GM19467 (cell line): ENCODE data around the gene RELT.

Experiments used
- ATAC-seq: cut with Tn5 transposase; IDR thresholded peaks from one replicate; pipeline ENCODE4 v1.9.1; 2021; ENCODE audit warnings: mild to moderate bottlenecking, moderate library complexity; ENCODE audit not compliant: unreplicated experiment

RELT gene, protein sequence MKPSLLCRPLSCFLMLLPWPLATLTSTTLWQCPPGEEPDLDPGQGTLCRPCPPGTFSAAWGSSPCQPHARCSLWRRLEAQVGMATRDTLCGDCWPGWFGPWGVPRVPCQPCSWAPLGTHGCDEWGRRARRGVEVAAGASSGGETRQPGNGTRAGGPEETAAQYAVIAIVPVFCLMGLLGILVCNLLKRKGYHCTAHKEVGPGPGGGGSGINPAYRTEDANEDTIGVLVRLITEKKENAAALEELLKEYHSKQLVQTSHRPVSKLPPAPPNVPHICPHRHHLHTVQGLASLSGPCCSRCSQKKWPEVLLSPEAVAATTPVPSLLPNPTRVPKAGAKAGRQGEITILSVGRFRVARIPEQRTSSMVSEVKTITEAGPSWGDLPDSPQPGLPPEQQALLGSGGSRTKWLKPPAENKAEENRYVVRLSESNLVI

DNA sequence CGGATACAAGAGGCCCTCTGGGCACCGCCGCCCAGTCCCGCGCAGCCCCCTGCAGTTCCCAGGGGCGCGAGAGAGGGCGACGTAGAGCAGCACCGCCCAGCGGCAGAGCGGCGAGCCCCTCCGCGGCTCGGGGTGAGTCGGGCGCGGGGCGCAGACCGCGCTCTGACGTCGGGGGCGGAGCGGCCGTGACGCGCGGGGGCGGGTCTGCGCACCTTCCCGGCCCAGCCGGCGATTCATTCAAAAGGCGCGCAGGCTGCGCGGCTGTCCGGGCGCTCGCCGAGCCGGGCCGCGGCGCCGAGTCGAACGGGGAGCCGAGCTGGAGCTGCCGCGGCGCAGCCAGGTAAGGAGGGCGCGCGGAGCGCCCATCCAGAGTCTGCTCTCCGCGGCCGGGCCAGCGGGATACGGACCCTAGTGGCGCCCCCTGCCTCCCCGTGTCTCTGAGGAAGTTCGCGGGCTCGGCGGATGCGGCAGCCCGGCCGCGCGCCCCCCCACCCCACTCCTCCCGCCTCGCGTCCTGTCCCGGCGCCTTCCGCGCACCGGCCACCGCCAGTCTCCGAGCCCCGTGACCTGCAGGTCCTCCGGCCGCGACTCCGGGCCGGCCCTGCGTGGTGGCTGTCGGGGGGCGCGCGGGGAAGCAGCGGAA, at the start of gene RELT:
Gene RELT (plus strand): TSS at position 240 of the 643 bp plus-strand sequence. CDS start 12,738 bp downstream, outside the sequence.
- ATAC-seq: peak; percentile 77

DNA sequence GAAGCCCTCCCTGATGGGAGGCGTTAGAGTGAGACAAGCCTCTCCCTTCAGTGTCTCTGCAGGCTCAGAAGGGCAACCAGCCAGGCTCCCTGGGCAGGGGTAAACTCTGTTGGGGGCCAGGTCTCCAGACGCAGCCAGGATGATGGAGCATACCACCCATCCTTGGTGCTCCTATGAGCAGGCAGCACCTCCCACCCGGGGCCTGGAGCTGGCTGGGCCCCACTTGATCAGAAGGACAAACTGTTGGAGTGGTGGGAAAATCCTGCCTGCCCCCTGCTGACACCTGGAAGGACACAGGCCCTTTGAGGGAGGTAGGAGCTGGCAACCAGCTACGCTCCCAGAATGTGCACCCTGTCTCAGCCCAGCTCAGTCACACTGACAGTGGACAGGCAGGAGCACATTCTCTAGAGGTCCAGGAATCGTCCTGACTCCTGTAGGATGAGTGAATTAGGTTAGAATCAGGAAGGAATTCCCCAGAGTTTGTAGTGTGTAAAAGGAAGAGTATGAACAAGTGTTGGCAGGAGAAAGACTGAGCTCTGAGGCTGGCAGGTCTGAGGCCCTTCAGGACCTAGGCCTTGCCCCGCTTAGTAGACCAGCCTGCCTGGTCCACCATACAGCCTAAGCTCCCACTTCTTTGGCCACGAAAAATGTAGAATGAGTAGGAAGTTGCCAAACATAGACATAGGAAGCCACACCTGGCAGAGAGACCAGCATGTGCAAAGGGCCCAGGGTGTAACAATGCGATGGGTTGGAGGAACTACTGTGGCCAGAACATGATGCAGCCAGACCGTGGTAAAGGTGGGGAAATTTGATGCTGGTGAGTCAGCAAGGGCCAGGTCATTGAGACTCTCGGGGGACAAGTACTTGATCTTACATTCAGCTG, 49.0 kb upstream of the RELT start:
- ATAC-seq: no peak

DNA sequence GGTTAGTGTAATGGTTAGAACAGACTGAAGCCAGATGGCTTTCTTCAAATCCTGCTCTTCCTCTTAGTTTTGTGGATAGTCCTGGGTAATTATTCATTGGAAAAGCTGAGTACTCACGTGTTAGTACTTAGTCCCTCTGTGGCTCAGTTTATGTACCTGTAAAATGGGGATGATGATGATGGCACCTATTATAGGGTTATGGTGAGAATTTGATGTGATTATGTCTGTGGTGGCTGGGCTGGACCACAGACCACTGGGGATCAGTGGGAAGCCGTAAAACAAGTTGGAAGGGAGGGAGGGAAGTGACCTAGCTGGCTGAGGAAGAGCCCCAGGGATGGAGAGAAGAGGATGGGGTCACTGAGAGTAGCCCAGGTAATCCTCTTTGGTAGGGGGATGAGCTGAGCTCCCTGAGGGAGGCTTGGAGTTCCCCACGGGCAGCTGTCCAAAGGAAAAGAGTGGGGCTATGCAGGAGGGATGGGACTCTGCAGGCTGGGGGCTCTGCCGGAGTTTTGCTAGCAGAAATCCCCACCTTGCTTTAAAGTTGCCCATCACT, 48.3 kb upstream of the RELT start:
- no peak for ATAC-seq

DNA sequence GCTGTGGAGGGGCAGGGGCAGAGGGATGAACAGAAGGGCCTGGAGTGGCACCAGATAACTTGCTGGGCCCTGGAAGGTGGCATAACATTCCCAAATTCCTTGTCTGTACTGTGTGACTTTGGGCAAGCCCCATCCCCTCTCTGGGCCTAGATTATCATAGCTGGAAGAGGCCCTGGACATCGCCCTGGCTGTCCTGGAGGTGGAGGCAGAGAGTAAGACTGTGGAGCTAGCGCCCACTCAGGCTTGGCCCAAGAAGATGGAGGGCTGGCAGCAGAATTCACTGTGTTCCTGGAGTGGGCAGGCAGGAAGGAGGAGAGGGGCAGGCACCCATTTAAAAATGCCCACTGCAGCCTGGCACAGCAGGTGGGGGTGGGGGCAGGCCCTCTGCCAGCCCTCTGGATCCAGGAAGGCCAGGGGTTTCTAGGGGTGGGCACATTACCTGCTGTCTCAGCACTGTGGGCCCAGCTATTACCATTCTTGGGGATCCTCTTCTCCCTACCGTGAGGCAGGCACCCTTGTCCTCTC, 45.6 kb upstream of the RELT start:
- ATAC-seq: no peak

DNA sequence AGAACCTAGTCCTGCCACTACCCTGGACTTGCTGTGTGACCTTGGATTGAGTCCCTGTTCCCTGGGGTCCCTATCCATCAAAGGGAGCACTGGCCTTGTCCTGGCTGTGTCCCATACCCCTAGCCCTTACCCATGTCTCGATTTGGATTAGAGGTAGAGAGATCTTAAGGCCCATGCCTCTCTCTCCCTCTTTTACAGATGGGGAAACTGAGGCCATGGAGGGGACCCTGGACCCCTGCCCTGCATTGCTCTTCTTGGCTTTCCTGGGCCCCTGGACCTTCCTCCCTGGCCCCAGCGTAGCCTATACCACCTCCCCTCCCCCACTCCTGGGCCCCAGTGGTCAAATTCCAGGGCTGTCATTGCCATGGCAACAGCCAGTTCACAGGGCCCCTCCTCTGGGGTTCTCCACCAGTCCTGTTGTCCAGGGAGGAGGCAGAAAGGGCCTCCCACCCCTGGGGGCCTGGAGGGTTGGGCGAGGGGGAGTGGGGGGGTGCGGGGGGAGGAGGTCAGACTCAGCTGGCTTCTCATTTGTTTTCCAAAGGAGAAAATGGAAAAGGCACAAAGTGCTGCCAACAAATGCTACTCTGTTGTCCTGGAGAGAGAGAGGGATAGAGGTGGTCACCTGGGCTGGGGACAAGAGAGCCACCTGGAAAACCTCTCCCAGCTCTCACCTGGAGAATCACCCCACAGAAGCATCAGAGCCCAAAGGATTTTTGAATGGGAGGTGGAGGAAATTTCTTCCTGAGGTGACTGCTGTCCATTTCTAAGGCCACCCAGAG, 44.9 kb upstream of the RELT start:
- no peak for ATAC-seq

DNA sequence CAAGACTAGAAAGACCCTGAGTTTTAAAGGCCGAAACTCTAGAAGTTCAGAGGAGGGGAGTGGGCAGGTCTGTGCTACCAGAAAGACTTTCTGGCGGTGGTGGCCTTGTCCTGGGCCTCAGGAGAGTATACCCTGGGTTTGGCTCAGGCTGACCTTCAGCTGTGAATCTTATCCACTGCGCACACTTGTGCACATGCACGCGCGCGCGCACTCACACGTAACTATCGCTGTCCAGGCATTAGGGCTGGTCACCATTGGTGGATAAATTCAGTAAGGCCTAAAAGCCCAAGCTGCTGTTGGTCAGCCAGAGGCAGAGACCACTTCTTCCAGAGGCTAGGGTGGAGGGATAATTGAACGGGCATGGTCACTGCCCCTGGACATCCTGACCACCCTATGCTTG, 43.0 kb upstream of the RELT start:
- no peak for ATAC-seq

DNA sequence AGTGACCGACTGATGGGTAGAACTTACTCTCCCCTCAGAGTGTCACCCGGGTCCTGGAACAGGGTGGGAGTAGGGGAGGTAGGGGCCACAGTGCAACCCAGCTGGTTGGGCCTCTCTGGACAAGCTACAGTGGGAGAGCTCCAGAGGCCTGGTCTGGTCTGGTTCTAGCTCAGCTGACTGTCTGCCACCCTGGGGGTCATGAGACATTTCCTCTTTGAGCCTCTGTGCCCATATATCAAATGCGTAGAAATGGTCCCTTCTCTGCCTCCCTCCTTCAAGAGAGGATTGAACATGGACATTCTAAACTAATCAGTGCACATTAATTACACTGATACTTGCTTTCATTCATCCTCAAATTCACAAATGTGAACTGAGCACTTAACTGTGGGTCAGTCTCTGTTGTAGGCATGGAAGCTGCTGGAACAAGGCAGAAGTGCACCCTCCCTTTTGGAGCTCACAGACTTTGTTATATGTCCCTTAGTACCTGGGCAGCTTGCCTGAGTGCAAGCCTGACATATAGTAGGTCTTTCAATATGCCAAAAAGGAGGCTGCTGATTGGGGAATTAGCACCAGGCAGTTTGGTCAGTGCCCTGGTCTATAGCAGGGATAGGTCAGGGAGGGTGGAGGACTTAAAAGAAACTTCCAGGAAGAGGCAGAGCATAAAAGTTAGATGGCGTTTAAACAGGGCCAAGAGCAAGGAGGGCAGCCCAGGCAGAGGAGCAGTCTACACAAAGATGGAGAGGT, 42.4 kb upstream of the RELT start:
- ATAC-seq: no peak

DNA sequence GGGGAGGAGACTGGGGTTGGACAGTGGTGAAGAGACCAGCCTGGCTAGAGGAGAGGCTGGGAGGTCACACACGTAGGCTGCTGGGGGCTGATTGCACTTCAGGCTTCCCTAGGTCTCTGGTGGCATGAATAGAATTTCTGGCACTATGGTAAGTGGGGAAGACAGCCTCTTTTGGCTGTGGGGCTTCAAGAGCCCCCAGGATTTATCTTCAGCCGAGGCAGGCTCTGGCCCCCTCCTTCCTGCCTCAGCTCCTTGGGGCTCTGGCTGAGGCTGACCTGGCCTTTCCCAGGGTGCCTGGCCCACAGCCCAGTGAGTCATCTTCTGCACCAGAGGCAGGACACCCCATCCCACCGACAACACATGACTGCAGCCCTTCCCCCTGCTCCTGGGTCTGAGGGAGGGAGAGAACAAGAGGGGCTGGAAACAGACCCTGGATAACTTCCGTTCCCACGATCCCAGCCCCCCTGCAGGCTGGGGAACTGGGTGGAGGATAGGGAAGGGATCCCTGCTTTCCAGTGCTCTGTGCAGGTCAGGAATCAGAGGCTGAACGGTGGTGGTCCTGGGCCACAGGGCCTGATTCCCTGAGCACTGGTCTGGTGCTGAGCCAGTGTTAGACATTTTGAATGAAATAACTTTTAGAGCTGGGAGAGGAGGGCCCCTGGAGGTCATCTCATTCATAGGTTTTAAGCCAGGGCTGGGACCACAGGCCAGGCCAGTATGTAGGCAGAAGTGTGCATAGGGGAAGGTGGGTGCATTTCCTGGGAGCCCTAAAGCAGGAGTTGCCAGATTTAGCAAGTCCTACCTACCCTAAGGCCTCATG, 41.6 kb upstream of the RELT start:
- ATAC-seq: no peak

DNA sequence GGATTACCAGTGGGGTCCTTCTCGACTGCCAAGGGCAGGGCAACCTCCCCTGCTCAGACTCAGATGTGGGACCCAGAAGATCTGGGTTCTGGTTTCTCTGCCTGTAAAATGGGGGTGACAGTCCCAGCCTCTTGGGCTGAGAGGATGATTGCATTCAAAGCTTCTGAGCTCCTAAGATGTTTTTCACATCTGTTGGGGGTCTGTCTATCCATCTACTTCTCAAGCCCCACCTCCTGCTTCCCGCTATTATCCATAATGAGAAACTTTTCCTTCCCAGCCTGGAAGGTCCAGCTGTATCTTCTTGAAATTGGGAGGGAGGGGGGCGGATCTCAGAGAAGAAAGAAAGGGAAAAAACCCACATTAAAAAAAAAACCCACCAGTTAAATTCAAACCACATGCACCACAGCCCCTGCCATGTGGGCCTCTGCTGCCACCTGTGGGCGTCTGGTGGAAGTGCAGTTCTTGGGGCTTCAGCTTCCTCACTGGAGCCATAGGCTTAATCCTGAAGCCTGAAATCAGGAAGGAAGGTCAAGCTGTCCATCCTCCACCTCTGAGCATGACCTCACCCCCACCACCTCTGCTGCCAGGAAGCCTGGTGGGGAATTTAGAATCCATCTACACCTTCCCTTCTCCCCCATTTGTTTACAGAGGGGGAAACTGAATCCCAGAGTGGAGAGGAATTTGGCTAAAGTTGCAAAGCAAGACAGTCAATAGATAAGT, 40.8 kb upstream of the RELT start:
- no peak for ATAC-seq

DNA sequence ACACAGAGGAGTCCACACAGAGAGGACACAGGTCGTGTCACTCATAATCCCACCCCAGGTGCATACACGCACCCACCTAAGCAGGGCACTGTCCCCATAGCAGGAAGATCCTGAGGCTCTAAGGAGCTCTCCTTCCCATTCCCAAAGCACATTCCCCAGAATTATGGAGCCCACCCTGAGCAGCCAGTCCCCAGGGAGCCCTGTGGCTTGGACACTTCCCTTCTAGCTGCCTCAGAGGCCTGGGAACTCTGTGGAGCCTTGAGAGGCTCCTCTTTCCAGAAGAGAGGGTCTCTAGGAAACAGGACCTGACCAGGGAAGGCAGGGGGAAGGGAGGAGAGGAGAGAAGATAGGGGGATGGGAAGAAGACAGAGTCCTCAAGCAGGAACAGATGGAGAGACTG, 38.4 kb upstream of the RELT start:
- ATAC-seq: no peak

DNA sequence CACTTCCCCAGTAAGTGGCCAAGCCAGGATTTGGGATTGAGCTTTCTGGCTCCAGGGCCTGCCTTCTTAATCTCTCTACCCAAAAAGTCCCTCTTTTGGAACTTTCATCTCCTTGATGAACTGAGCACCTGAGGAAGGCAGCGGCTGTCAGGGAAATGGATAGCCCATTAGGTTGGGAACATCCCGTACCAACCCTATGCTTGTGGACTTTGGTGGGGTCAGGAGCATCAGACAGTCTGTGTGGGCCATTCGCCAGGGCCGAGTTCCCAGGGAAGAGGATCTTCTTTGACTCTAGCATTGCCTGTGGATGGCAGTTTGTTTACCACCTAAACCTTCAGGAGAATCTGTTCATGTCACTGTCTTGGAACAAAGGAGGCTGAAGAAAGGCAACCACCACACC, 37.9 kb upstream of the RELT start:
- no peak for ATAC-seq

DNA sequence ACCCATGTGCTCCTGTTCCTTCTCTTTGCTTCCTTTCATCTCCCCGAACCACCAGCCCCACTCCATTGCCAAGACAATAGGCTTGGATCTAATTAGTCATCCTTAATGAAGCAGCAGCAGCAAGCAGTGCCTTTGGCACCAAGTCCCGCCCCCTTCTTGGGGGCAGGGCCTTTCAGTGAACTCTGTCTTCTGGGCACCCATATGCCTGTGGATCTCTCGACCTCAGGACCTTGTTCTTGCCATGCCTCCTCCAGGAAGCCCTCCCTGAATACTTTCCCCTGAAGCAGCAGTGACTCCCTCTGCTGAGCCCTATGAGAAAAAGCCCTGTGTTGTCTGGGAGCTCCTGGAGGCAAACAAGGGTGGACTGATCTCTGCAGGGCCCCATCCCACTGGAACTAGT, 36.0 kb upstream of the RELT start:
- ATAC-seq: no peak

DNA sequence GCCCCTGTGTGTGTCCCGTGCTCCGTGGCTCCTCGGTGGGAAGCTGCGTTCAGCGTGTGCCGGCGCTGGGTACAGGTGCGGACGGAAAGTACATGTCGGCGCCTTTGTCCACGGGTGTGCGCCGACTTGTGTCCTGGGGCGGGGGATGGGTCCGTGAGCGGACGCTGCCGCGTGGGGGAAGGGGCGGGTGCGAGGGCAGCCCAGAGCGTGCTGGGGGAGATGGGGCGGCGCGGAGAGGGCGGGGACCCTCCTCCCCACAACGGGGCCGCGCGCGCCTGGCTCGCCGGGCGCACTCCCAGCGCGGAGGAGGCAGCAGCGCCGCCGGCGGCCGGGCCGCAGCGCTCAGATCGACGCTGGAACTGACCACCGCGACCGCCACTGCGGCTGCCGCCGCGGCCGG, 33.6 kb upstream of the RELT start:
- ATAC-seq: no peak

DNA sequence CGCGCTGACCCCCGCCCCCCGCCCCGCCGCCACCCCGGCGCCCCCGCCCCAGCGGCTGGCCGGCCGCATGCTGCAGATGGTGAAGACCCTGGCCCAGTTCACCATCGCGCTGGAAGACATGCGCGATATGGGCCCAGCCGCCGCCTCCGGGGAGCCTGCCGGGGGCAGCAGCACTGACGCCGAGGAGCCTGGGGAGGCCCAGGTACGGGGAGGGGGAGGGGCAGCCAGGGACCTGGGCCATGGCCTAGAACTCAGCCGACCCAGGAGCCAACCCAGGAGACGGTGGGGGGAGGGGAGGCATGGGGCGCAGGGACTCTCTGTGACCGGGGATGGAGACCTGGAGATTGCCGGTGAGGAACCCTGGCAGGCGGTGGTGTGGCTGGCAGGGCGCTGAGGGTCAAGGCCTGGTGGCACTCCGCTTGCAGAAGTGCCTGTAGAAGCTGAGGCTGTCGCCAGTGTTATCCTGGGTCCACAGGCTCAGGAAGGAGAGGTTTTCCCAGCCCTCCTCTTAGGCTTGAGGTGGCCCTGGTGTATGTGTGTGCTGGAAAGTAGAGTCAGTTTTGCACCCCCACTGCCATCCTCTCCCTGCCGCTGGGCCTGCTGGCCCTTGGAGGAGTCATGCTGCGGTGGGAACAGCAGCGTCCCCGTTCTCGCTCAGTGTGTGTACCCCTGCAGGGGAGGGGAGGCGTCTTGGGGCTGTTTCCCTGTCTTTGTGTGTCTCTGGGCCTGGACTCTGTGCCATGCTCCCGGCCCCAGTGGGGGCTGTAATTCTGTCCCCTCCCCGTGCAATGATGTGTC, 32.9 kb upstream of the RELT start:
- ATAC-seq: no peak

DNA sequence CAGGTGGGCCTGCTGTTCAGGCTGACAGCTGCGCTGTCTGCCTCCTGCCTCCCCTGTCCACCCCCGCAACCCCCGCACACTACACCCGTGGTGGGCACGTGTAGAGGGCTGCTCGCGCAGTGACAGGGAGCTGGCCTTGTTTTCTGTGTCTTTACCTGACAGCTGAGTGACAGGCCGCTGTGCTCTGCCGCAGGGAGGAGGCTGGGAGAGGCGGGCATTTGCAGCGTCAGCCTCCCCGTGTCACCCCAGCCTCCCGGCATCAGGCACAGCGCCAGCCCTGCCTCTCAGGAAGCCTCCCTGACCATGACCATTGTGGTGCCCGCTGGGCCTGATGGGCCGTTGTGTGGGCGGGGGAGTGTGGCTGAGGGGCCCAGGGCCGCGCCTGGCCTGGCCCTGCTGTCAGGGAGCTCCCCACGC, 32.0 kb upstream of the RELT start:
- no peak for ATAC-seq

DNA sequence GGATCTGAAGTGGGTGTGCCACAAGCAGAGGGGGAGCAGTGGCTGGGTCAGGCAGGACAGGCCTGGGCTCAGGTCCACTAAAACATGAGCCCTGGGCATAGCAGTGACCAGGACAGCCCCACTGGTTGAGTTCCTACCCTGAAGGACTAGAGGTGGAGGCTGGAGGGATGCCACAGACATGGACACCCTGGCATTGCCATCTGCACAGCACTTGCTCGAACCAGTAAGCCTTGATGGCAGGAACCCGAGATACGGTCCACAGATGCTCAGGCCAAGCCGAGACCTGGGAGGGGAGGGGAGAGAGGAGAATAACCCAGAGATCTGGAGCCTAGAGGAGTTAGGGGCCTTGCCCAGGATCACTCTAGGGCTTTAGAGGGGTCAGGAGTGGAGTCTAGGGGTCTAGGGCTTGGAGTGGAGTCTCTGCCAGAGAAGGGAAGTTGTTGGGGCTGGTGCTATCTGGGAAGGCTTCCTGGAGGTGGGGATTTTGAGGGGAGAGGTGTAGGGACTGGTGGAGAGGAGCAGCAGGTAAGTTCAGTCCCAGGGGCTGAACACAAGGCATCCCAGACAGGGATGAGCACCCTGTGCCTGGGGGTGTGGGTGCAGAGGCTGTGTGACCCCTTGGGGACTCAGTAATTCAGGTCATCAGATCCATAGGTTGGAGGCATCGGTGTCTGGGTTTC, 30.6 kb upstream of the RELT start:
- ATAC-seq: no peak
